ENCODE data around the gene TNPO3.

- TF ChIP-seq POLR2A (IDR thresholded peaks at IDR 0.05) = no peak
- no peak for TF ChIP-seq CTCF (IDR thresholded peaks at IDR 0.05)
Observed at GRCh38 chr7:129006636-129007414, 48.1 kb downstream of the TNPO3 start.
